HepG2 (cell line): ENCODE results near the gene RABEP2. TPM values are rescaled to one million over a fixed set of nuclear protein-coding genes. Genes with fewer than 3 reads are reported as not detected.

Experiments
- CBX5 ChIP-seq: sonication (generic); formaldehyde crosslinking; IDR thresholded peaks from 2 replicates; pipeline ENCODE4 v1.4.0; 2020; ENCODE audit warnings: missing genetic modification reagents, borderline replicate concordance
- EZH2 ChIP-seq: conservative IDR thresholded peaks from 2 replicates; pipeline ENCODE4 v1.6.1; 2012; ENCODE audit warnings: mild to moderate bottlenecking, low read depth, low read length, moderate library complexity
- FOXJ3 ChIP-seq: sonication (generic); formaldehyde crosslinking; IDR thresholded peaks from 2 replicates; pipeline ENCODE4 v1.4.0; 2020; ENCODE audit warnings: missing genetic modification reagents, mild to moderate bottlenecking, borderline replicate concordance
- GABPB1 ChIP-seq: IDR thresholded peaks from 2 replicates; pipeline ENCODE4 v1.6.1; 2016; ENCODE audit warnings: mild to moderate bottlenecking, missing genetic modification reagents, moderate library complexity, missing compliant biosample characterization
- GATA4 ChIP-seq: sonication (generic); IDR thresholded peaks from 2 replicates; pipeline ENCODE4 v1.6.1; 2016; ENCODE audit warnings: antibody characterized with exemption, low read depth, borderline replicate concordance
- HDAC6 ChIP-seq: fragments of 200-600 bp; sonication (generic); IDR thresholded peaks from 2 replicates; pipeline ENCODE4 v1.7.0; 2017; ENCODE audit warnings: mild to moderate bottlenecking, antibody characterized with exemption, low read length, low read depth
- HMGA1 ChIP-seq: sonication (generic); formaldehyde crosslinking; conservative IDR thresholded peaks from 2 replicates; pipeline ENCODE4 v1.4.0; 2020; ENCODE audit warnings: missing genetic modification reagents
- JUNB ChIP-seq: sonication (generic); formaldehyde crosslinking; IDR thresholded peaks from 2 replicates; pipeline ENCODE4 v1.8.0; 2022; ENCODE audit warnings: missing genetic modification reagents, mild to moderate bottlenecking, borderline replicate concordance
- MTF1 ChIP-seq: sonication (generic); formaldehyde crosslinking; IDR thresholded peaks from 2 replicates; pipeline ENCODE4 v1.5.0; 2020; ENCODE audit warnings: missing genetic modification reagents
- NCOA2 ChIP-seq: sonication (generic); formaldehyde crosslinking; IDR thresholded peaks from 2 replicates; pipeline ENCODE4 v1.8.0; 2022; ENCODE audit warnings: inconsistent platforms
- NFE2 ChIP-seq: sonication (generic); formaldehyde crosslinking; IDR thresholded peaks from 2 replicates; pipeline ENCODE4 v1.4.0; 2020; ENCODE audit warnings: missing genetic modification reagents
- POLR2G ChIP-seq: fragments of 200-400 bp; formaldehyde crosslinking; IDR thresholded peaks from 2 replicates; pipeline ENCODE4 v1.6.1; 2018; ENCODE audit warnings: mild to moderate bottlenecking, low read depth, low read length, moderate library complexity
- REXO4 ChIP-seq: sonication (generic); formaldehyde crosslinking; IDR thresholded peaks from 2 replicates; pipeline ENCODE4 v1.8.0; 2022; ENCODE audit warnings: missing genetic modification reagents, mild to moderate bottlenecking, borderline replicate concordance
- SAP130 ChIP-seq: IDR thresholded peaks from 2 replicates; pipeline ENCODE4 v1.6.1; 2016; ENCODE audit warnings: low read depth
- SOX13 ChIP-seq, 3 experiments: fragments of 450-650 bp in 1 of 3; sonication (generic) in 1 of 3; formaldehyde crosslinking in 1 of 3; IDR thresholded peaks in 2 of 3; conservative IDR thresholded peaks in 1 of 3; 2 replicates each; pipeline versions ENCODE4 v1.5.0 to v1.6.1; 2016 to 2020; ENCODE audit warnings: antibody characterized with exemption in 1 of 3, mild to moderate bottlenecking in 1 of 3, missing compliant biosample characterization in 1 of 3, missing genetic modification reagents in 1 of 3, moderate library complexity in 1 of 3
- TEAD3 ChIP-seq: optimal IDR thresholded peaks from 2 replicates; pipeline ENCODE3; 2016; ENCODE audit warnings: borderline replicate concordance
- ZNF10 ChIP-seq: sonication (generic); formaldehyde crosslinking; IDR thresholded peaks from 2 replicates; pipeline ENCODE4 v1.4.0; 2020; ENCODE audit warnings: mild to moderate bottlenecking, low read depth, missing genetic modification reagents, borderline replicate concordance
- ZNF143 ChIP-seq: sonication (generic); formaldehyde crosslinking; IDR thresholded peaks from 2 replicates; pipeline ENCODE4 v1.4.0; 2020; ENCODE audit warnings: missing genetic modification reagents
- ZNF232 ChIP-seq: sonication (generic); formaldehyde crosslinking; IDR thresholded peaks from 2 replicates; pipeline ENCODE4 v1.4.0; 2020; ENCODE audit warnings: missing genetic modification reagents, borderline replicate concordance
- ZNF343 ChIP-seq: sonication (generic); formaldehyde crosslinking; IDR thresholded peaks from 2 replicates; pipeline ENCODE4 v1.4.0; 2020; ENCODE audit warnings: mild to moderate bottlenecking, missing genetic modification reagents
- ZNF670 ChIP-seq: sonication (generic); formaldehyde crosslinking; IDR thresholded peaks from 2 replicates; pipeline ENCODE4 v1.8.0; 2022; ENCODE audit warnings: mild to moderate bottlenecking, missing genetic modification reagents, borderline replicate concordance
- polyA plus RNA-seq, 8 experiments: library from polyadenylated mRNA; depleted of rRNA in 3 of 8; stranded (reverse) in 7 of 8; unstranded in 1 of 8; fragments of >200 nt; fragmentation: Illumina TruSeq in 4 of 8; extraction: Trizol in 4 of 8; gene quantifications; 2 replicates each; pipeline versions ENCODE4 v1.2.1 to v1.2.3, GENCODE V29; 2011 to 2016; ENCODE audit warnings: low read depth in 4 of 8, missing spikeins in 1 of 8, mixed read lengths in 1 of 8; ENCODE audit not compliant: insufficient read depth in 1 of 8
- total RNA-seq, 5 experiments: library from RNA; depleted of rRNA; stranded (reverse); fragments of >200 nt; fragmentation: Illumina TruSeq; extraction: Trizol; gene quantifications; 2 replicates each; pipeline ENCODE4 v1.2.3, GENCODE V29; 2016; ENCODE audit warnings: low read depth in 1 of 5
- TF ChIP-seq, protein P1 (sequence below): sonication (generic); formaldehyde crosslinking; IDR thresholded peaks from 2 replicates; pipeline ENCODE4 v1.5.0; 2020; ENCODE audit warnings: missing genetic modification reagents
- TF ChIP-seq, protein P2 (sequence below): sonication (generic); formaldehyde crosslinking; IDR thresholded peaks from 2 replicates; pipeline ENCODE4 v1.5.0; 2020; ENCODE audit warnings: missing genetic modification reagents
- TF ChIP-seq, protein P3 (sequence below): fragments of 450-650 bp; IDR thresholded peaks from 2 replicates; pipeline ENCODE4 v1.6.1; 2016
- TF ChIP-seq, protein P4 (sequence below): sonication (generic); formaldehyde crosslinking; IDR thresholded peaks from 2 replicates; pipeline ENCODE4 v1.5.0; 2020; ENCODE audit warnings: missing genetic modification reagents

The RABEP2 gene
- total and polyA plus RNA-seq, 2 of the 13 experiments (the other 11 are each of a cell fraction or from before 2014, with no cell fraction given), result 10.8 to 18.4 TPM

DNA sequence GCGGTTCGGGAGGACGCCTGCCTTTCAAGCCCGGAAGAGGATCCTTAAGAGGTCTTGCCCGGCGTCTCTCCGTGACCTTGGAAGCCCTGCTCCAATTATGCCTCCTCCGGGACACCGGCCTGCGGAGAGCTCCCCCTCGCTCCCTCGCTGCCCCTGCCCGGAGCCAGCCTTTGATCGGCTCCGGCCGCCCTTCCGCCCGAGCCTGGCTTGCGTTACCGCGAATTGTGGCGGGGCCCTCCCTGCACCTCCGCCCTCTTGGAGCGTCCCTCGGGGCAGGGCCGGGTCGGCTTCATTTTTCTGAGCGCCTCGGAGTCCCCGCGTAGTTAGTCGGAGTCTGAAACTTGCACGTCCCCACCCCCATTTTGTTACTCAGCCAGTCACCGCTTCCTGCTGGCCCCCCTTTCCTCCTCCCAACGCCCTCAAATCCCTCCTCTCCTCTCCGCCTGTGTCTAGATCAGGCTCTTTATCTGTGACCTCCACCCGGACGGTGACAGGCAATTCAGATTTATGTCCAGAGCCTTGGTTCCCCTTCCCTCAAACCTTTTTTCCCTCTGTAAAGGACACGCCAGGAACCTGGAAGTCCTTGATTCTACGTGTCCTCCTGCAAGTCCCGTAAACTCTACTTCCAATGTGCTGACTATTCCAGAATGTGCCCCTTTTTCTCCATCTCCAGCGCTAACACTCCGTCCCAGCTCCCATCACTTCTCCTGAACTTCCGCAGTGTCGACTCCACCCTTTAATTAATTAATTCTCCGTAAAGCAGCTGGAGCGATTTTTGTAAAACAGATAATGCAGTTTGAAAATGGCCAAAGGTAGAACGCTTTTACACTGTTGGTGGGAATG lies 569 bp upstream of the RABEP2 start (continued):
- no peak for TF ChIP-seq SOX13 (IDR thresholded peaks at IDR 0.05)
- TF ChIP-seq SOX13 (CRISPR knock-in tag; conservative IDR thresholded peaks at IDR 0.05 in 1 of 2, IDR thresholded peaks at IDR 0.05 in 1 of 2), result no peak
- TF ChIP-seq, protein P1, sequence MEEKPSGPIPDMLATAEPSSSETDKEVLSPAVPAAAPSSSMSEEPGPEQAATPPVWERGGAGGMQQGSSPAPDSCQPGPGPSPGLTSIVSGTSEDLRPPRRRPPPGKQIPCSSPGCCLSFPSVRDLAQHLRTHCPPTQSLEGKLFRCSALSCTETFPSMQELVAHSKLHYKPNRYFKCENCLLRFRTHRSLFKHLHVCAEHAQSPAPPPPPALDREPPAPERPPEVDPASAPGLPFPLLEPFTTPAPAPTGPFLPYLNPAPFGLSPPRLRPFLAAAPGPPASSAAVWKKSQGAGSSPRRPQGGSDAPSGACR (CRISPR knock-in tag), result no peak
- TF ChIP-seq SAP130 (CRISPR knock-in tag), result no peak; the same call in 1 of the 2 replicates
- TF ChIP-seq POLR2G, result peak; percentile 94
- TF ChIP-seq HMGA1 (CRISPR knock-in tag), result no peak
- TF ChIP-seq, protein P2, sequence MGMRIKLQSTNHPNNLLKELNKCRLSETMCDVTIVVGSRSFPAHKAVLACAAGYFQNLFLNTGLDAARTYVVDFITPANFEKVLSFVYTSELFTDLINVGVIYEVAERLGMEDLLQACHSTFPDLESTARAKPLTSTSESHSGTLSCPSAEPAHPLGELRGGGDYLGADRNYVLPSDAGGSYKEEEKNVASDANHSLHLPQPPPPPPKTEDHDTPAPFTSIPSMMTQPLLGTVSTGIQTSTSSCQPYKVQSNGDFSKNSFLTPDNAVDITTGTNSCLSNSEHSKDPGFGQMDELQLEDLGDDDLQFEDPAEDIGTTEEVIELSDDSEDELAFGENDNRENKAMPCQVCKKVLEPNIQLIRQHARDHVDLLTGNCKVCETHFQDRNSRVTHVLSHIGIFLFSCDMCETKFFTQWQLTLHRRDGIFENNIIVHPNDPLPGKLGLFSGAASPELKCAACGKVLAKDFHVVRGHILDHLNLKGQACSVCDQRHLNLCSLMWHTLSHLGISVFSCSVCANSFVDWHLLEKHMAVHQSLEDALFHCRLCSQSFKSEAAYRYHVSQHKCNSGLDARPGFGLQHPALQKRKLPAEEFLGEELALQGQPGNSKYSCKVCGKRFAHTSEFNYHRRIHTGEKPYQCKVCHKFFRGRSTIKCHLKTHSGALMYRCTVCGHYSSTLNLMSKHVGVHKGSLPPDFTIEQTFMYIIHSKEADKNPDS, result 0 out of 2 replicates have a peak, but pooled peaks have one; percentile 9
- TF ChIP-seq GATA4, result no peak
- no peak for TF ChIP-seq ZNF670
- no peak for TF ChIP-seq NFE2 (CRISPR knock-in tag)
- no peak for TF ChIP-seq ZNF10 (CRISPR knock-in tag)
- TF ChIP-seq NCOA2 (CRISPR knock-in tag), result 0 out of 2 replicates have a peak, but pooled peaks have one; percentile 40
- TF ChIP-seq, protein P3, sequence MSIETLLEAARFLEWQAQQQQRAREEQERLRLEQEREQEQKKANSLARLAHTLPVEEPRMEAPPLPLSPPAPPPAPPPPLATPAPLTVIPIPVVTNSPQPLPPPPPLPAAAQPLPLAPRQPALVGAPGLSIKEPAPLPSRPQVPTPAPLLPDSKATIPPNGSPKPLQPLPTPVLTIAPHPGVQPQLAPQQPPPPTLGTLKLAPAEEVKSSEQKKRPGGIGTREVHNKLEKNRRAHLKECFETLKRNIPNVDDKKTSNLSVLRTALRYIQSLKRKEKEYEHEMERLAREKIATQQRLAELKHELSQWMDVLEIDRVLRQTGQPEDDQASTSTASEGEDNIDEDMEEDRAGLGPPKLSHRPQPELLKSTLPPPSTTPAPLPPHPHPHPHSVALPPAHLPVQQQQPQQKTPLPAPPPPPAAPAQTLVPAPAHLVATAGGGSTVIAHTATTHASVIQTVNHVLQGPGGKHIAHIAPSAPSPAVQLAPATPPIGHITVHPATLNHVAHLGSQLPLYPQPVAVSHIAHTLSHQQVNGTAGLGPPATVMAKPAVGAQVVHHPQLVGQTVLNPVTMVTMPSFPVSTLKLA, result no peak
- no peak; the same call in 1 of the 2 replicates for TF ChIP-seq ZNF143 (CRISPR knock-in tag)
- TF ChIP-seq ZNF343 (CRISPR knock-in tag), result no peak; the same call in 1 of the 2 replicates
- no peak for TF ChIP-seq TEAD3
- TF ChIP-seq EZH2, result no peak
- TF ChIP-seq ZNF232 (CRISPR knock-in tag), result peak; percentile 59; the same call in 1 of the 2 replicates
- TF ChIP-seq, protein P4, sequence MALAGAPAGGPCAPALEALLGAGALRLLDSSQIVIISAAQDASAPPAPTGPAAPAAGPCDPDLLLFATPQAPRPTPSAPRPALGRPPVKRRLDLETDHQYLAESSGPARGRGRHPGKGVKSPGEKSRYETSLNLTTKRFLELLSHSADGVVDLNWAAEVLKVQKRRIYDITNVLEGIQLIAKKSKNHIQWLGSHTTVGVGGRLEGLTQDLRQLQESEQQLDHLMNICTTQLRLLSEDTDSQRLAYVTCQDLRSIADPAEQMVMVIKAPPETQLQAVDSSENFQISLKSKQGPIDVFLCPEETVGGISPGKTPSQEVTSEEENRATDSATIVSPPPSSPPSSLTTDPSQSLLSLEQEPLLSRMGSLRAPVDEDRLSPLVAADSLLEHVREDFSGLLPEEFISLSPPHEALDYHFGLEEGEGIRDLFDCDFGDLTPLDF (CRISPR knock-in tag), result peak; percentile 47; the same call in 1 of the 2 replicates
- no peak for TF ChIP-seq REXO4
- no peak for TF ChIP-seq HDAC6
- TF ChIP-seq GABPB1, result peak; percentile 28; the same call in 1 of the 2 replicates
- no peak for TF ChIP-seq JUNB (CRISPR knock-in tag)
- no peak for TF ChIP-seq FOXJ3 (CRISPR knock-in tag)
- no peak for TF ChIP-seq CBX5 (CRISPR knock-in tag)
- no peak for TF ChIP-seq MTF1 (CRISPR knock-in tag)
